Suppressor macrophage treated with lipopolysaccharide for 1 hour (primary cell): Measurements from ENCODE around the gene PTPN23.
"Not testable (repeated sequence)": the region's sequence is repeated elsewhere in the genome, so short reads cannot be mapped to it uniquely, and the experiment has no call there.

Experiments used
- DNase-seq, 3 donors: peaks; one replicate each; pipeline ENCODE4 v3.0.0-alpha.2; 2020 to 2022

Gene PTPN23

DNA sequence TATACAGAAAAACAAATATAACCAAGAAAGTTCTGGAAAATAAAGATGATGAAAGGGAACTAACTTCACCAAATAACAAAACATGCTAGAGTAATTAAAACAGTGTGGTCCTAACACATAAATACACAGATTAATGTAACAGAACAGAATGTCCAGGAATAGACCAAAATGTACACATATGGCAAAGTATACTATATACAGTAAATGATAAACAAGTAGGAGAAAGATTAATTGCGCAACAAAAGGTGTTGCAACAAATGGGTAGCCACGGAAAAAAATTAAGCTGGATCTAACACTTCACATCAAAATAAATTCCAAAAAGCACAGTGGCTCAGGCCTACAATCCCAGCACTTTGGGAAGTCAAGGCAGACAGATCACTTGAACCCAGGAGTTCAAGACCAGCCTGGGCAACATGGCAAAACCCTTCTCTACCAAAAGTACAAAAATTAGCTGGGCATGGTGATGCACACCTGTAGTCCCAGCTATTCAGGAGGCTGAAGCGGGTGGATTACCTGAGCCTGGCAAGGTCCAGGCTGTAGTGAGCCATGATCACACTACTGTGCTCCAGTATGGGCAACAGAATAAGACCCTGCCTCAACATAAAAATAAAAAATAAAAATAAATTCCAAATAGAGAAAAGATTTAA lies 75.1 kb downstream of the PTPN23 start:
- DNase-seq = peak; percentile 14 to 29 (median 29)

- no peak for DNase-seq
Measured at GRCh38 chr3:47456984-47457383, 76.2 kb downstream of the PTPN23 start.

- DNase-seq = not testable (repeated sequence)
Measured at GRCh38 chr3:47459534-47460085, 78.8 kb downstream of the PTPN23 start.
